Tracheal epithelial cell (primary cell): ENCODE measurements around the gene AGTR2. TPM values are rescaled to one million over a fixed set of nuclear protein-coding genes. Genes with fewer than 3 reads are reported as not detected.

Source experiments
- total RNA-seq: library from RNA; depleted of rRNA; stranded (reverse); fragments of >200 nt; gene quantifications from 2 replicates; pipeline ENCODE4 v1.2.1, GENCODE V29; 2014

AGTR2 gene
- not detected in 2 replicates for total RNA-seq

DNA sequence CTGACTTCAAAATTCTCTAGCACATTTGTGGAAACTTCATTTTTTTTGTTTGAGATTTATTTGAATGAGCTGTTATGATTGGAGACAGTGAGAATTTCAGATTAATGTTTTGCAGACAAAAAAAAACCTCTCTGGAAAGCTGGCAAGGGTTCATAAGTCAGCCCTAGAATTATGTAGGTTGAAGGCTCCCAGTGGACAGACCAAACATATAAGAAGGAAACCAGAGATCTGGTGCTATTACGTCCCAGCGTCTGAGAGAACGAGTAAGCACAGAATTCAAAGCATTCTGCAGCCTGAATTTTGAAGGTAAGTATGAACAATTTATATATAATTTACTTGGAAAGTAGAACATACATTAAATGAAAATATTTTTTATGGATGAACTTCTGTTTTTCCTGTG is at the start of gene AGTR2:
TSS of gene AGTR2 (plus strand) at position 234 of the 400 bp plus-strand sequence. CDS start 1,537 bp downstream, outside the sequence.

